VCaP (cell line): Measurements from ENCODE around the gene KCTD21.

Source experiments
- H3K27ac ChIP-seq: fragments of 450-650 bp; 2 replicates; pipeline ENCODE4 v1.5.1; 2017
- TF ChIP-seq, protein P1 (sequence below): fragments of 450-650 bp; conservative IDR thresholded peaks from 2 replicates; pipeline ENCODE4 v1.5.1; 2017; ENCODE audit warnings: mild to moderate bottlenecking, moderate library complexity

KCTD21 gene

DNA sequence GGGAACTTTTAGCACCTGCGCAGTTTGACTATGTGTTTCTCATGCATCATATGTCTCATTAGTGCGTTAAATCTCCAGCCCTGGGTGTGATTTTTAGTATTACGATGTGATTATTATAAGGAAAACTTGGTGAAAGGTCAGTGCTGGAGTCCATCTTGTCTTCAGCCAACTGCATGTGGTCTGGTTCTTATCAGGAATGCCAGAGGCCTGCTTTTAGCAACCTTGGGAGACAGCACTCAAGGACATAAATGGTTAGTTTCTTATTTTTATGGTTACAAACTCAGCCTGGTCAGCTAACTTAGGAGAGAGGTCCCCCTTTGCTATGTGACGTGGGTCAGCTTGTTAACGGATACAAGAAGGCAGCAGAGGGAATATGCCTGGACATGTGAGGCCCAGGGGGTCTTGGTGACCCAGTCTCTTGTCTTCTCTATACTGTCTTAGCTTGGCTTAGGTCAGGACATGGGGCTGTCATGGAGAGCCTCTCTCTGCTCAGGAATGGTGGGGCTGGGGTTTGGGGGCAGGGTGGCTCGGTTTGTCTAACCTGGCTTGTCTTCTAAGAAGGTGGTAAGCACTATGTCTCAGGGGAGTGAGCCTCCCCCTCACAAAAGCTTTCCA is 21.5 kb downstream of the KCTD21 start:
- no peak overlapping the region for H3K27ac ChIP-seq
- TF ChIP-seq, protein P1, sequence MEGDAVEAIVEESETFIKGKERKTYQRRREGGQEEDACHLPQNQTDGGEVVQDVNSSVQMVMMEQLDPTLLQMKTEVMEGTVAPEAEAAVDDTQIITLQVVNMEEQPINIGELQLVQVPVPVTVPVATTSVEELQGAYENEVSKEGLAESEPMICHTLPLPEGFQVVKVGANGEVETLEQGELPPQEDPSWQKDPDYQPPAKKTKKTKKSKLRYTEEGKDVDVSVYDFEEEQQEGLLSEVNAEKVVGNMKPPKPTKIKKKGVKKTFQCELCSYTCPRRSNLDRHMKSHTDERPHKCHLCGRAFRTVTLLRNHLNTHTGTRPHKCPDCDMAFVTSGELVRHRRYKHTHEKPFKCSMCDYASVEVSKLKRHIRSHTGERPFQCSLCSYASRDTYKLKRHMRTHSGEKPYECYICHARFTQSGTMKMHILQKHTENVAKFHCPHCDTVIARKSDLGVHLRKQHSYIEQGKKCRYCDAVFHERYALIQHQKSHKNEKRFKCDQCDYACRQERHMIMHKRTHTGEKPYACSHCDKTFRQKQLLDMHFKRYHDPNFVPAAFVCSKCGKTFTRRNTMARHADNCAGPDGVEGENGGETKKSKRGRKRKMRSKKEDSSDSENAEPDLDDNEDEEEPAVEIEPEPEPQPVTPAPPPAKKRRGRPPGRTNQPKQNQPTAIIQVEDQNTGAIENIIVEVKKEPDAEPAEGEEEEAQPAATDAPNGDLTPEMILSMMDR = no peak

- H3K27ac ChIP-seq = no peak overlapping the region
- TF ChIP-seq, protein P1 = no peak
Observed at GRCh38 chr11:78164471-78164870, 24.0 kb downstream of the KCTD21 start.

DNA sequence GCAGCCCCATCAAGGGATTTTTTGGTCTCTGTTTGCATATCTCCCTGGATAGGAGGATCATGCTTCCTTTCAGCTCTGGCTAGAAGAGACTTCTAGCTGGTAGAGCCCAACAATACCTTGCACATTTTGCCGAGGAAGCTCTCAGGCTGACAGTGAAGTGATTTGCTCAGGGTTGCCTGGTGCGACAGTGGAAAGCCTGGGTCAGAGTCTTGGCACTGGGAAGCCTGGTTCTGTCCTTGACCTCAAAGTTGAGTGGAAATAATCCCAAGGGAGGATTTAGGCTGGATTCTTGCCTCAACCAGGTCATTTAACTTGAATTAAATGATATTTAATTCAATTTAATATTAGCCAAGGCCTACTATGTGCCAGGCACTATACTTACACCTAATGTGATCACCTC is 24.6 kb downstream of the KCTD21 start:
- no peak overlapping the region for H3K27ac ChIP-seq
- TF ChIP-seq, protein P1 = no peak

GRCh38 chr11:78161962-78162371 is 26.5 kb downstream of the KCTD21 start:
- no peak overlapping the region for H3K27ac ChIP-seq
- TF ChIP-seq, protein P1 = no peak

- TF ChIP-seq, protein P1 = no peak
- no peak overlapping the region for H3K27ac ChIP-seq
Observed at GRCh38 chr11:78161346-78161745, 27.1 kb downstream of the KCTD21 start.

DNA sequence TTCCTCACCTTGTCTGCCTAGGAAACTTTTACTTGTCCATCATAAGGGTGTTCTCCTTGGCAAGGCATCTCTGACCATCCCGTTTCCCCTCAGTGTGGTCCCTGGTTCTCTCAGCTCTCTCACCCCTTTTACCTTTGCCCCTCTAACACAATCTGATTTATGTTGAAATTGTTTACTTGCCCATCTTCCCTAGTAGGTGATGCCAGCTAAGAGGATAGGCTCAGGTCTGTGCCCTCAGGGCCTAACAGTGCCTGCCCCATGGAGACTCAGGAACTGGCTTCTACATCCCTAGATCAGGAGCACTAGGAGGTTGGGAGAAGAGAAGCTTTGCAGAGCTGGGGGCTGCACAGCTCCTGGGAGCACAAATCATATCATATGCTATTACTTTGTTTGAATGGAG is 27.9 kb downstream of the KCTD21 start:
- TF ChIP-seq, protein P1 = no peak
- no peak overlapping the region for H3K27ac ChIP-seq

GRCh38 chr11:78158987-78159652 is 29.3 kb downstream of the KCTD21 start:
- TF ChIP-seq, protein P1 = no peak
- no peak overlapping the region for H3K27ac ChIP-seq
